Measurements from ENCODE around the gene OTOGL.

OTOGL gene

DNA sequence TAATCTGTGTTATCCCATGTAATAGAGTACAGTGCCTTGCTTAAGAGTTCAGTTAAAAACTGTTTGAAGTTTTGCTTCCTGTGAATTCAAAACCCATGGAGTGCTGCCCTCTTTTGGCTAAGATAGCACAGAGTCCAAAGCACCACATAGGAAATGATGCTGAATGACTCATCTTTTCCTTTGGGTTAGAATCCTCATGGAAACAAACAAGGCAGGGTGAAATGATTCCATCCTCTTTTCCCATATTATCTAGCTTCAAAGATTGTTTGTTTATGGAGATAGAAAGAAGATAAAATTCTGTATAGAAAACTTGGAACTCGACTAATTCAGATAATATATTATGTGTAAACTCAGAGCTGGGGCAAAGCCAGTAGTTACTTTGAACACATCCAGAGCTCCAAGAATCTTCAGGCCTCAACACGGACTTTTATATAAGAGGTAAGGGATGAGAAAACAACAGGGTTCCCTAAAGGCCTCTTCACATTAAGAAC, 87.4 kb downstream of the OTOGL start:
- peaks cover 4% of the 10 kb centered on the region for H3K27me3 Mint-ChIP-seq
- no peak overlapping the region for H3K27ac Mint-ChIP-seq
- H3K9me3 Mint-ChIP-seq (ENCODE audit: low read depth): no peaks in the 10 kb centered on the region
- no peaks in the 10 kb centered on the region for H3K4me1 Mint-ChIP-seq (ENCODE audit: low read depth)
- no peaks in the 10 kb centered on the region for H3K36me3 Mint-ChIP-seq
- H3K4me3 Mint-ChIP-seq: no peak overlapping the region

DNA sequence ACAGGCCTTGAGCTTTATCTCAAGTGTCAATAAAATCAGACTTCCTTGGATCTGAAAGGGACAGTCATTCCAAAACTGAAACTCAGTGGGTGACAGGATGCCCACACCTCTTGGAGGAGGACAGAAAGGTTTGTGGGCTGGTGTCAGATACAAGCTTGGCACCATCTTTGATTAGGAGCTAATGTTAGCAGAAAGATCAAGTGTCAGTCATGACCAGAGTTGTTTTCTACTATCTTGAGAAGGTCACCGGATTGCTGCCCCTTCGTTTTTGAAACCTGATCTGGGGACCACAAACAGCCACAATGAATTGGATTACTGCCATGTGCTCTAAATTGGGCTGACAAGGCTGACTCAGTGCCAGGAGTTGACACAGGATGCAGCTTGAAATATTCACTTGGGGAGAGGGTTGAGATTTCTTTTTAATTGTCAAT, 88.3 kb downstream of the OTOGL start:
- Mint-ChIP-seq H3K27ac (no peak overlapping the region), H3K4me1 (ENCODE audit: low read depth) (no peaks in the 10 kb centered on the region), H3K9me3 (ENCODE audit: low read depth) (no peaks in the 10 kb centered on the region), H3K36me3 (no peaks in the 10 kb centered on the region), H3K4me3 (no peak overlapping the region), H3K27me3 (peaks cover 4% of the 10 kb centered on the region)

DNA sequence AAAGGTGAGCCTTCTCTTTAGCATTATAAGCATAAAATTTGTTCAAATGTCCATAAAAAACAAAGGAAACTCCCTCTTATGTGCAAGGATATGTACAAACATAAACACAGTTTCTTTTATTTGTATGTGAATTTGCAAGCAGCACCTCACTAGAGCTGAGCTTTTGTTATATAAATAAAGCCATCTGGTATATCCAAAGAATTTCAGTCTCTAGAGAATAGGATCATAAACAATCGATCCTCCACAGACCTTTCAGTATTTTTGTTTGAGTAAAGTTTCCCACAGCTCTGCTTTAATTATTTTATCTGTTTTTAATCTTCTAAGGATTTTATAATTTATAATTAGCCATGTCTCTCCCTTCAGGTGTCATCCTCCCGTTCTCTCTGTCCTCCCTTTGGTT, 89.2 kb downstream of the OTOGL start:
- peaks cover 4% of the 10 kb centered on the region for H3K27me3 Mint-ChIP-seq
- H3K36me3 Mint-ChIP-seq: no peaks in the 10 kb centered on the region
- no peak overlapping the region for H3K4me3 Mint-ChIP-seq
- H3K4me1 Mint-ChIP-seq (ENCODE audit: low read depth): no peaks in the 10 kb centered on the region
- H3K9me3 Mint-ChIP-seq (ENCODE audit: low read depth): no peaks in the 10 kb centered on the region
- no peak overlapping the region for H3K27ac Mint-ChIP-seq

DNA sequence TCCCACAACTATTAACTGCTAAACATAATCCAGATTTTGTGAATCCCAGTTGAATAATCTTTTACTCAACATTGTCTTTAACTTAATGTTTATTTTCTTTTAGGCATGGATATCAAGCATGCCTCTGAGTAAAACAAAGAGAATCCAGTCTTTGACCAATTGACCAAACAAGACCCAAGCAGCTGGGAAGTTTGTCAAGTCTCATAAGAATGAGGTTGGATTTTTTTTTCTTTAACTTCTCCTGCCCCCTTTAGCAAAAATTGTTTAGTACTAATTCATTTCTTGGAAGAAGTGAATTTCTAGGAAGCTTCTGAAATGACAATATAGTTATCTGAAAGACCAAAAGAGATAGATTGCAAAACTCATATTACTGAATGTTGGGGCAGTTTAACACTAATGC, 89.9 kb downstream of the OTOGL start:
- Mint-ChIP-seq H3K4me1 (ENCODE audit: low read depth) (no peaks in the 10 kb centered on the region), H3K27me3 (peaks cover 4% of the 10 kb centered on the region), H3K4me3 (no peak overlapping the region), H3K9me3 (ENCODE audit: low read depth) (no peaks in the 10 kb centered on the region), H3K27ac (no peak overlapping the region), H3K36me3 (no peaks in the 10 kb centered on the region)

DNA sequence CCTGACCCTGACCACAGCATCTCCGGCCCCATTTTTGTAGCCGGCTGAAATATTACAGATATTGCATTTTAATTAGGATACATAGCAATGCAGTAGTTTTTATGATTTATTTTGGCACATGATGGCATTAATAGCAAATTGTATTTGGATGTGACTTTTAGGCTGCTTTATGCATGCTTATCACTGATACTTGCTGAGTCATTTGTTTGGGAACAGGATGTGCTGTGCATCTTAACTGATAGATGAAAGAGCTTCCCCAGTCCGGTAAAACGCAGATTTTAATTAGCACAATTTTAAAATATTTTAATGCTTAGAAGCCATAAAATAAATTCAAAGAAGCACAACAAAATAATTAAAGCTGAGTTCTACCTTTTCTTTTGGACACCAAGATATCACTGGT, 90.7 kb downstream of the OTOGL start:
- no peaks in the 10 kb centered on the region for H3K4me1 Mint-ChIP-seq (ENCODE audit: low read depth)
- H3K9me3 Mint-ChIP-seq (ENCODE audit: low read depth): no peaks in the 10 kb centered on the region
- peaks cover 4% of the 10 kb centered on the region for H3K27me3 Mint-ChIP-seq
- no peak overlapping the region for H3K4me3 Mint-ChIP-seq
- H3K36me3 Mint-ChIP-seq: no peaks in the 10 kb centered on the region
- H3K27ac Mint-ChIP-seq: no peak overlapping the region

DNA sequence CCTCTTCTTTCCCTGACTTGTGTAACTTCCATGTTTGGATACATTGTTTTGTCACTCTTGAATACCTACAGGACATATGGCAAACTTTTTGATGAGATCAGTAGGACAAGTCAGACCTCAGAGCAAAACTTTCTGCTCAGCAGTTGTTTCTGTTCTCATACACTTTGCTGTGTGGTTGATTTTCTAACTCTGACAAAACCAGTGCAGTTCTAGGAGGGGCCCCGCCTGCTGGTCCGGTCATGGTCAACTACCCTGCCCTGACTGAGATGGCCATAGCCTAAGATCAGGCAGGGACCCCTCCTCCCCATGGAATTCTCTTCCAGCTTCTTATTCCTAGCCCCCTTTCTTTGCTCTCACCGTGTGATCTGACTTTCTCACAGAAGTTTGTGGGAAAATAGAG, 92.8 kb downstream of the OTOGL start:
- H3K4me3 Mint-ChIP-seq: no peak overlapping the region
- peaks cover 4% of the 10 kb centered on the region for H3K27me3 Mint-ChIP-seq
- H3K36me3 Mint-ChIP-seq: no peaks in the 10 kb centered on the region
- no peaks in the 10 kb centered on the region for H3K9me3 Mint-ChIP-seq (ENCODE audit: low read depth)
- H3K27ac Mint-ChIP-seq: no peak overlapping the region
- no peaks in the 10 kb centered on the region for H3K4me1 Mint-ChIP-seq (ENCODE audit: low read depth)

DNA sequence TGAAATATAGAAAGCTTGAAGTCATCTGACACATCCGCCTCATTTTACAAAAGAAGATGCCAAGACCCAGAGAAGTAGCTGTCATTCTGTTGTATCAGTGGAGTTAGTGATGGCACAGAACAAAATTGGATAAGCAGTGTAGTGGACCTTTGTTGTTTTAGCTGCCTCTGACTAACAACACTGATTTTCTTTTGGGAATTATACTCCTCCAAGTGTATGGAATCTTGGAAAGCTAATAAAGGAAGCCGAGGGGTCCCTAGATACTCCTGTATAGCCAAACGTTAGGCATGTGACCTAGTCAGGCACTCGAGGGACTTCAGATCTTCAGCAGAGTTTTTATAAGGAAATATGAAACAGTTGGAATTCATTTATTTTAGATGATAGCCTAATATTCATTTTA, 94.5 kb downstream of the OTOGL start:
- Mint-ChIP-seq H3K27me3 (peaks cover 6% of the 10 kb centered on the region), H3K27ac (no peak overlapping the region), H3K36me3 (no peaks in the 10 kb centered on the region), H3K9me3 (ENCODE audit: low read depth) (no peaks in the 10 kb centered on the region), H3K4me1 (ENCODE audit: low read depth) (no peaks in the 10 kb centered on the region), H3K4me3 (no peak overlapping the region)

DNA sequence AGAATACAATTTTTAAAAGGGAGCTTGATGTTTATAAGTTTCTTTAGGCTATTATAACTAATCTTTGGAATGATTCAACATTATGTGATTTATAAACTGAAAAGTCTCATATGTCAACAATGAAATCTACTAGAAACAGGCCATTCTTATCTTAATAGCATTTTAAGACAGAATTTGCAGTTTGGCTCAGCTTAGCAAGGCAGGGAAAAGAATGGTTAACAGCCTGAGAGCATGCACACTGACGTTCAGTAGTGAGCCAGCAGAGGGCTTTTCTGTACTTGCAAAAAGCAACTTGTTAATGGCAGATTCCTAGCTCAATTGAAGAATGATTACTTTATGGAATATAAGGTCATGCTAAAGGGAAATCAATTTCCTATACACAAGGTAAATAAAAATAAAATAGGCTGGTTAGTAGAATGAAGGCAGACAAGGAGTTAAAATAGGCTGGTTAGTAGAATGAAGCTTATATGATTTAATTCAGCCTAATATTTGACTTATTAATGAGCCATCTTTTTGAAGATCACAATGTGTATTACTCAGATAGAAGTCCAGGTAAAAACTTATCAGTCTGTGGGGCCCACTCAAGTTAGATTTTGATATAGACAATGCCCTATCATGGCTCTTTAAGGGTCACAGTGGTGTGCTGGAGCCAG, 95.9 kb downstream of the OTOGL start:
- Mint-ChIP-seq H3K9me3 (ENCODE audit: low read depth) (no peaks in the 10 kb centered on the region), H3K27me3 (peaks cover 4% of the 10 kb centered on the region), H3K4me1 (ENCODE audit: low read depth) (no peaks in the 10 kb centered on the region), H3K4me3 (no peak overlapping the region), H3K36me3 (no peaks in the 10 kb centered on the region), H3K27ac (no peak overlapping the region)

DNA sequence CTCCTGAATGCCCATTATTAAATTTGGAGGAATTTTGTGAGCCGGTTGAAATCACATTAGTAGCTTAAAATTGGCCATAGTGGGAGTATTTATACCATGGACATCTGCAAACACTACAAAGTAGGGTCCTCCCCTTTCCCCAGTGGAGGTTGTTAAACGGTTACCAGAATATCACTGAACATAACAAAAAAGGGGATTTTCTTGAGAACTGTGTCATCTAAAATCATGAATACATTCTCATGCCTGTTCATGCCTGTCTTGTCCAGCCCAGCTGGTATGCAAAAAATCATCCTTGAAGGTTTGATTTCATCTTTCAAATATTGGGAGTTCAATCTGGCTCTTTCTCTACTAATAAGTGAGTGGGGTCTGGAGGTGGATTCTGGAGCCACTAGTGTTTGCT, 96.4 kb downstream of the OTOGL start:
- Mint-ChIP-seq H3K9me3 (ENCODE audit: low read depth) (no peaks in the 10 kb centered on the region), H3K27me3 (peaks cover 3% of the 10 kb centered on the region), H3K27ac (no peak overlapping the region), H3K36me3 (no peaks in the 10 kb centered on the region), H3K4me3 (no peak overlapping the region), H3K4me1 (ENCODE audit: low read depth) (no peaks in the 10 kb centered on the region)

DNA sequence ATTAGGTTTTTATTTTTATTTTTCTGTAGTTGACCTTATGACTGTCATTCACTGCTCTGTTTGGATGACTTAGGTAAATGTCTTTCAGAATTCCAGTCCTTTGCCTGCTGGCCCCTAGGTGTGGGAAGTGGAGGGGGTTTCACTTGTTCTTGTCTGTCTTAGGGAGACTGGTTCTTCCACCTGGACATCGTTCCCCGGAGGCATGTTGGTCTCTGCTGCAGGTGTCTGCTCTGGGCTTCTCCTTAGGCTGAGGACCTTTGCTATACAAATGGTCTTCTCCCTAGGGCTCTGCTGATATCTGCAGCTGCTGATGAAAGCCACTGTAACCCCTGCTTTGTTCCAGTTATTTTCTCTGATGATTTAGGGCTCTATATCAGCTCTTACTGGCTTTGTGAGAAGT, 97.1 kb downstream of the OTOGL start:
- no peak overlapping the region for H3K27ac Mint-ChIP-seq

DNA sequence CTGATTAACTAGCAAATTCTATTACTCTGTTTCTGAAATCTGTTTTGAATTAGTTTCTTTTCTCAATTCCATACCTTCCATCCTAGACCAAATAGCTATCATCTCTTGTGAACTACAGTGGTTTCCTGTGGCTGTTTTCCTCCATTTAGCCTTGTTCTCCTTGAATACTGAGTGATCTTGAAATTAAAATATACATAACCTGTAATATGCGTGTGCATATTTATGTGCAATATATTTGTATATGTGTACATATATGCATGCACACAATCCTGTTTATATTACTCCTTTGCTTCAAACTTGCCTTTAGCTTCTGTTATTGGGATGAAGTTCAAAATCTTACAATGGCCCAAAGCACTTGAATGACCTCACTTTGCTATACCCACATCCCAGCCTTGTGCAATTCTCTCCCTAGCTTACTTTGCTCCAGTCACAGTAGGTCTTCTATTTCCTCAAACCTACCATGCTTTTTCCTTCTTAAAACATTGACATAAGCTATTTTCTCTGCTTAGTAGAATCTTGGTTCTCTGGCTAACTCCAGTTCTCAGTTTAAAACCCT, 99.5 kb downstream of the OTOGL start:
- no peak overlapping the region for H3K4me3 Mint-ChIP-seq
- no peaks in the 10 kb centered on the region for H3K9me3 Mint-ChIP-seq (ENCODE audit: low read depth)
- no peaks in the 10 kb centered on the region for H3K4me1 Mint-ChIP-seq (ENCODE audit: low read depth)
- H3K27ac Mint-ChIP-seq: no peak overlapping the region
- no peaks in the 10 kb centered on the region for H3K36me3 Mint-ChIP-seq
- H3K27me3 Mint-ChIP-seq: peaks cover 2% of the 10 kb centered on the region

More for the DNA sequence above, 97.1 kb downstream of the OTOGL start:
- H3K4me3 Mint-ChIP-seq: no peak overlapping the region
- H3K9me3 Mint-ChIP-seq (ENCODE audit: low read depth): no peaks in the 10 kb centered on the region
- H3K27me3 Mint-ChIP-seq: peaks cover 2% of the 10 kb centered on the region
- H3K36me3 Mint-ChIP-seq: no peaks in the 10 kb centered on the region
- no peaks in the 10 kb centered on the region for H3K4me1 Mint-ChIP-seq (ENCODE audit: low read depth)

DNA sequence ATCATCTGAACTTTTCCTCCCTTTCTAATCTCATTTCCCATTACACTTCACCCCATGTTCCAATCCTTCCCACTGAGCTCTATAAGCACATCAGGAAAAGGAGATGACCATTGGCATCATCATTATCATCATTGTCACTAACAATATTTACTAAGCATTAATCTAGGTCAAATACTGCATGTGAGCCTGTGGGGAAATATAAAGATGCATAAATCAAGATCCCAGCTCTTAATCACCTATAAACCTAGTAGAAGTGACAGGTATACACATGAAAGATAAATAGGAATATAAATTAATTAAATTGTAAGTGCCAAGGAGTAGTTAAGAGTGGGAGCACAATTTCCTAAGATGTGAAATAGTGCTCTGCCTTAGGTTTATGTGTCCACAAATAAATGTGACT, 100.6 kb downstream of the OTOGL start:
- H3K9me3 Mint-ChIP-seq (ENCODE audit: low read depth): no peaks in the 10 kb centered on the region
- no peaks in the 10 kb centered on the region for H3K36me3 Mint-ChIP-seq
- no peak overlapping the region for H3K4me3 Mint-ChIP-seq
- H3K27me3 Mint-ChIP-seq: peaks cover 2% of the 10 kb centered on the region
- H3K4me1 Mint-ChIP-seq (ENCODE audit: low read depth): no peaks in the 10 kb centered on the region
- H3K27ac Mint-ChIP-seq: no peak overlapping the region

DNA sequence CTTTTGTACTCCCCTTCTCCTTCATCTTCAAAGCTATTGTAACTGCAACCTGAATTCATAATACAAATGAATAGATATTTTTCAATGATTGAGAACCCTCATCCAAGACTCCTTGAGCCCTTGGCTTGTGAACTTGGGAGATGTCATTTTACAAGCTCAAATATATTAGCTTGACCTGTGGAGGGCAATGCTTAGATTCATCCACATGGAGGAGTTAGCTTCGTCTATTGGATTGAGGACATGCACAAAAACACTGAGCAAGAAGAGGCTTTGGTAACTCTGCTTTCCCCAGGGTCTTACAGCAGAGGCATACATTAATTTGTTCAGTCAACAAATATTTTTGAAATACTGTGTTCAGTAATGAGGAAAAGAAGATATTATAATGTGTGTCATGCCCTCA, 101.1 kb downstream of the OTOGL start:
- H3K9me3 Mint-ChIP-seq (ENCODE audit: low read depth): no peaks in the 10 kb centered on the region
- H3K27ac Mint-ChIP-seq: no peak overlapping the region
- peaks cover 2% of the 10 kb centered on the region for H3K27me3 Mint-ChIP-seq
- H3K4me3 Mint-ChIP-seq: no peak overlapping the region
- no peaks in the 10 kb centered on the region for H3K4me1 Mint-ChIP-seq (ENCODE audit: low read depth)
- H3K36me3 Mint-ChIP-seq: no peaks in the 10 kb centered on the region

DNA sequence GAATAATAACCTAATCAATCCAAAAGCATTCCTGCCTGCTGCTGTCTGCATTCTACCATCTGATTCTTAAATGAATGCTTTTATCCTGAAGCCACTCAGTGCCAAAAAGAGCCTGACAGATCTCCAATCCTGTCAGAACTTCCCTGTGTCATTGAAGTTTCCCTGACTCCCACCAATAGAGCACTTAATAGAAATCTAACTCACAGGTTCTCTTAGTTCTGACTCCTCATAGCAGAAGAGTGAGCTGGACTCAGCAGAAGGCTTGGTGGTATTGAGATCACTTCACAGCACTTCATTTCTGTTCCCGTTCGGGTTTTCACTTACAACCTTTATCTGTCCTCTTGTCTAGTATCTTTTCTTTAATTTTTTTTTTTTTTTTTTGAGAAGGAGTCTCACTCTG, 102.6 kb downstream of the OTOGL start:
- H3K36me3 Mint-ChIP-seq: no peaks in the 10 kb centered on the region
- no peak overlapping the region for H3K4me3 Mint-ChIP-seq
- peaks cover 2% of the 10 kb centered on the region for H3K27me3 Mint-ChIP-seq
- H3K27ac Mint-ChIP-seq: no peak overlapping the region
- H3K4me1 Mint-ChIP-seq (ENCODE audit: low read depth): no peaks in the 10 kb centered on the region
- no peaks in the 10 kb centered on the region for H3K9me3 Mint-ChIP-seq (ENCODE audit: low read depth)

DNA sequence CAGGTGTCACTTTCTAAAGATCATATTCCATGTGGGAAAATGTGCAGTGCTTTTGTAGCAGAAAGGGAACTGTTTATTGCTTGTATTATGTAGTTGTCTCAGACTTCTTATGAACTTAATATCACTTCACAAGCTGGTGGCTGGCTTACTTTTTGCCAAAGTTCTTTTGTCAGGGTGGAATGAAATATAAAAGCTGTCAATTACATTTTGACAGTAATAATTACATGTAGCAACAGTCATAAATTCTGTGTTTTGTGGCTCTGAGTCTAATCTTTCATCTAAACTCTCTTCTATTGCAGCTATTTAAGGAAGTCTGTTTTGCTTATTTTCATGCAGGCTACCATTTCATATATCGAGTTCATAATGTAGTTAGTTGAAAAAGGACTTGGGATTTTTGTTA, 106.6 kb downstream of the OTOGL start:
- Mint-ChIP-seq H3K27me3 (no peaks in the 10 kb centered on the region), H3K27ac (no peak overlapping the region), H3K36me3 (no peaks in the 10 kb centered on the region), H3K4me1 (ENCODE audit: low read depth) (no peaks in the 10 kb centered on the region), H3K9me3 (ENCODE audit: low read depth) (no peaks in the 10 kb centered on the region), H3K4me3 (no peak overlapping the region)

DNA sequence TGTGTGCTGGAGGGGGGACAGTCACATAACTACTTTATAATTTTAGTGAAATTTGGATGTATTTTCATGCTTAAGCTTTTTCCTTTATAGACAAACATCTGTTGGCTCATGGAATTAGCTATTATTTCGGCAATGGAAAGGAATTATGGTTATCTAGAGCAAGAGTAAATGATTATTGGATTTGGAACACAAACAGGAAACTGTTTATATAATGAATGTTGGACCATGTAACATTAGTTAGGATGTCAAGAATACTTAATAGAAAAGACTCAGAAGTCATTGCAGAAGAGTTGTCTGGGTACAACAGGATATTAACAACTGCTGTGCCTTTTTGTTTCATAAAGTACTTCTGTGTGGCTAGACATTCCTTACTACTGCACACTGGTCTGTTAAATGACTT, 108.7 kb downstream of the OTOGL start:
- Mint-ChIP-seq H3K9me3 (ENCODE audit: low read depth) (no peaks in the 10 kb centered on the region), H3K4me1 (ENCODE audit: low read depth) (no peaks in the 10 kb centered on the region), H3K27me3 (no peaks in the 10 kb centered on the region), H3K4me3 (no peak overlapping the region), H3K27ac (no peak overlapping the region), H3K36me3 (no peaks in the 10 kb centered on the region)

Data from activated naive CD8-positive, alpha-beta T cell (primary cell).